Progenitor cell of endocrine pancreas (in vitro differentiated cells): Measurements from ENCODE around the gene EMC7. TPM values are rescaled to one million over a fixed set of nuclear protein-coding genes. Genes with fewer than 3 reads are reported as not detected.
"Not testable (repeated sequence)": the region's sequence is repeated elsewhere in the genome, so short reads cannot be mapped to it uniquely, and the experiment has no call there.

Experiments
- DNase-seq: peaks from one replicate; pipeline ENCODE4 v3.0.0; 2021; ENCODE audit warnings: low spot score; ENCODE audit not compliant: unreplicated experiment
- H3K27ac Mint-ChIP-seq: 2 replicates; pipeline ENCODE4 v1.8.0; 2021; ENCODE audit warnings: mild to moderate bottlenecking, moderate library complexity, mixed read lengths
- H3K27me3 Mint-ChIP-seq: 2 replicates; pipeline ENCODE4 v1.8.0; 2021; ENCODE audit warnings: mixed read lengths
- H3K36me3 Mint-ChIP-seq: 2 replicates; pipeline ENCODE4 v1.8.0; 2022; ENCODE audit warnings: mixed read lengths; ENCODE audit not compliant: insufficient read depth
- H3K4me1 Mint-ChIP-seq: 2 replicates; pipeline ENCODE4 v1.8.0; 2021; ENCODE audit warnings: low read depth, mixed read lengths
- H3K4me3 Mint-ChIP-seq: 2 replicates; pipeline ENCODE4 v1.8.0; 2021; ENCODE audit warnings: low read depth, mild to moderate bottlenecking, moderate library complexity, mixed read lengths
- H3K9me3 Mint-ChIP-seq: 2 replicates; pipeline ENCODE4 v1.8.0; 2021; ENCODE audit warnings: low read depth, mixed read lengths
- CTCF ChIP-seq: fragments of 200-600 bp; sonication (generic); IDR thresholded peaks from one replicate; pipeline ENCODE4 v1.5.0; 2021; ENCODE audit warnings: antibody characterized with exemption, mild to moderate bottlenecking; ENCODE audit not compliant: unreplicated experiment
- total RNA-seq: library from RNA; stranded (reverse); gene quantifications from 2 replicates; pipeline ENCODE4 v1.2.1, GENCODE V29; 2021

EMC7 gene
- total RNA-seq, 1 donor from 2014 or later, result 32.3 TPM

GRCh38 chr15:34126522-34126921, 24.9 kb upstream of the EMC7 start:
- no peak overlapping the region for H3K27ac Mint-ChIP-seq
- peaks cover 4% of the 10 kb centered on the region for H3K9me3 Mint-ChIP-seq
- no peak for TF ChIP-seq CTCF
- H3K4me3 Mint-ChIP-seq, result no peak overlapping the region
- H3K27me3 Mint-ChIP-seq, result no peaks in the 10 kb centered on the region
- DNase-seq, result no peak
- no peaks in the 10 kb centered on the region for H3K4me1 Mint-ChIP-seq
- H3K36me3 Mint-ChIP-seq, result no peaks in the 10 kb centered on the region

- no peak for TF ChIP-seq CTCF
- no peak for DNase-seq
- Mint-ChIP-seq H3K4me1 (no peaks in the 10 kb centered on the region), H3K4me3 (no peak overlapping the region), H3K27ac (no peak overlapping the region), H3K36me3 (no peaks in the 10 kb centered on the region), H3K27me3 (no peaks in the 10 kb centered on the region), H3K9me3 (peaks cover 7% of the 10 kb centered on the region)
Observed at GRCh38 chr15:34125945-34126344, 24.3 kb upstream of the EMC7 start.

GRCh38 chr15:34124651-34125050, 23.0 kb upstream of the EMC7 start:
- Mint-ChIP-seq H3K4me1 (no peaks in the 10 kb centered on the region), H3K27me3 (no peaks in the 10 kb centered on the region), H3K27ac (no peak overlapping the region), H3K9me3 (peaks cover 8% of the 10 kb centered on the region), H3K4me3 (no peak overlapping the region), H3K36me3 (no peaks in the 10 kb centered on the region)
- TF ChIP-seq CTCF, result no peak
- DNase-seq, result no peak

DNA sequence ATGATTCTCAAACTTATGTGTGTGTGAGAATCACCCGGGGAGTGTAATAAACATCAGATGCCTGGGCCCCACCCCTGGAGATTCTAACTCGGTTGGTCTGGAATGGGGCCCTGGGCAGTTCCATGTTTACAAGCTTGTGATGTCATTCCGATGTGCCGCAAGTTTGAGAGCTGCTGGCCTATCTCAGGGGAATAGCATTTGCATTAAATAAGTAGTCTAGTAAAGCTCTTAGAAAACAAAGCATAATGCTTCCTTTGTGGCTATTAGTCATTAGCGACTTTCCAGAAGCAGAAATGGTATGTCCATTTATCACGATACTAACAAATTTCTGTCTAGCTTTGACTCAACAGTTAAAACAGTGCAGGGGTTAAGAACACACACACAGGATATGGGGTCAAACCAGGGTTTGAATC, 21.1 kb upstream of the EMC7 start:
- Mint-ChIP-seq H3K4me1 (no peaks in the 10 kb centered on the region), H3K27me3 (no peaks in the 10 kb centered on the region), H3K4me3 (no peak overlapping the region), H3K9me3 (peaks cover 8% of the 10 kb centered on the region), H3K27ac (no peak overlapping the region), H3K36me3 (no peaks in the 10 kb centered on the region)
- TF ChIP-seq CTCF, result no peak
- no peak for DNase-seq

DNA sequence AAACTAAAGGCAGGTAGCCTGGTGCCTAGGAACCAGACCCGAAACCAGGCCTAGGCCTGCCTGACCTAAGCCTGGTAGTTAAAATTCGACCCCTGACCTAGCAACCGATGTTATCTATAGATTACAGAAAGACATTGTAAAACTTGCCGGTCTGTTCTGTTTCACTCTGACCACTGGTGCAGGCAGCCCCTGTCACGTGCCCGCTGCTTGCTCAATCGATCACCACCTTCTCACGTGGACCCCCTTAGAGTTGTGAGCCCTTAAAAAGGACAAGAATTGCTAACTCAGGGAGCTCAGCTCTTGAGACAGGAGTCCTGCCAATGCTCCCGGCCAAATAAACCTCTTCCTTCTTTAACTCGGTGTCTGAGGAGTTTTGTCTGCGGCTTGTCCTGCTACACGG, 20.1 kb upstream of the EMC7 start:
- not testable (repeated sequence) for H3K9me3 Mint-ChIP-seq

GRCh38 chr15:34120420-34120819, 18.8 kb upstream of the EMC7 start:
- not testable (repeated sequence) for H3K27ac Mint-ChIP-seq, H3K9me3 Mint-ChIP-seq, H3K36me3 Mint-ChIP-seq, H3K4me1 Mint-ChIP-seq, H3K27me3 Mint-ChIP-seq, H3K4me3 Mint-ChIP-seq, DNase-seq

More for the DNA sequence above, 20.1 kb upstream of the EMC7 start:
- H3K27me3 Mint-ChIP-seq, DNase-seq, H3K4me1 Mint-ChIP-seq, H3K27ac Mint-ChIP-seq, H3K36me3 Mint-ChIP-seq, H3K4me3 Mint-ChIP-seq: not testable (repeated sequence)
